Ishikawa (cell line): ENCODE data around the gene WDR70.

Source experiments
- CEBPB ChIP-seq: IDR thresholded peaks from 2 replicates; pipeline ENCODE4 v1.6.1; 2012
- CREB1 ChIP-seq: IDR thresholded peaks from 2 replicates; pipeline ENCODE4 v1.6.1; 2012; ENCODE audit warnings: low read depth
- EGR1 ChIP-seq: IDR thresholded peaks from 2 replicates; pipeline ENCODE4 v1.6.1; 2012
- EP300 ChIP-seq: IDR thresholded peaks from 2 replicates; pipeline ENCODE4 v1.6.1; 2012; ENCODE audit warnings: borderline replicate concordance
- FOXM1 ChIP-seq: IDR thresholded peaks from 2 replicates; pipeline ENCODE4 v1.6.1; 2012; ENCODE audit warnings: low read depth, borderline replicate concordance
- MAX ChIP-seq: IDR thresholded peaks from 2 replicates; pipeline ENCODE4 v1.6.1; 2012
- NFIC ChIP-seq: IDR thresholded peaks from 2 replicates; pipeline ENCODE4 v1.6.1; 2012
- RAD21 ChIP-seq: IDR thresholded peaks from 2 replicates; pipeline ENCODE4 v1.6.1; 2012; ENCODE audit warnings: low read depth
- REST ChIP-seq: IDR thresholded peaks from 2 replicates; pipeline ENCODE4 v1.6.1; 2012; ENCODE audit warnings: low read depth, mild to moderate bottlenecking
- TAF1 ChIP-seq: IDR thresholded peaks from 2 replicates; pipeline ENCODE4 v1.6.1; 2012; ENCODE audit warnings: low read depth, mild to moderate bottlenecking
- TCF12 ChIP-seq: IDR thresholded peaks from 2 replicates; pipeline ENCODE4 v1.6.1; 2012; ENCODE audit warnings: low read depth
- TEAD4 ChIP-seq: IDR thresholded peaks from 2 replicates; pipeline ENCODE4 v1.6.1; 2012
- YY1 ChIP-seq: IDR thresholded peaks from 2 replicates; pipeline ENCODE4 v1.6.1; 2012; ENCODE audit warnings: low read depth
- ZBTB7A ChIP-seq: IDR thresholded peaks from 2 replicates; pipeline ENCODE4 v1.6.1; 2012; ENCODE audit warnings: low read depth
- TF ChIP-seq, protein P1 (sequence below): IDR thresholded peaks from 2 replicates; pipeline ENCODE4 v1.6.1; 2012

Gene WDR70

DNA sequence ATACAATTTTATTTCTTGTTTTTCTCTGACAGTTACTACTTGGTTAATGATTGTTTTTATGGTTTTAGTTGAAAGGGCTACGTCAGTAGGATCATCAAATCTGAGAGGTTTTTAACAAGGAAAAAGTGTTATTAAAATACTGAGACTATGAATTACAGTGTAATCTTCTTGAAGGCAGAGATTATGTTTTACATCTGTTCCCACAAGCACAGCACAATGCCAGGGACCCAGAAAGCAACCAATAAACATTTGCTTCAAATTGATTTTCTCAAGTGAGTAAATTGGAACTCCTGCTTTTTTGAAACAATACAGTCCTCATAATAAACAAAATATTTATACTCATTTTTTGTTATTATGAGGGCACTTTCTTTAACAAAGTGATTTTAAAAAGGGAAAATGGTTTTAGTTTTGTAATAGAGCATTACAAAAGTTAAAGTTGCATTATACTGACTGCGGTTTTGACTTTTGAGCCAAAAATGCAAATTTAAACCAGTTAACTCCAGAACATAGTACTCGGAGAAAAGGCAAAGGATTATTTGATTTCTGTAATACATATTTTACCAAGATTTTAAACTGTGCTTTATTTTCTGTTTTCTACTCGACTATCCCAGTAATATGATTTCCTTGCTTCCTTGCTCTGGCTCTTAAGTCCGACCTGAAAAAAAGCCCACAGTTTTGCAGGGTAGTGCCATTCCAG, 283.8 kb downstream of the WDR70 start:
- TF ChIP-seq ZBTB7A: no peak
- no peak for TF ChIP-seq NFIC
- no peak for TF ChIP-seq REST
- no peak for TF ChIP-seq CREB1
- TF ChIP-seq EP300: no peak
- no peak for TF ChIP-seq RAD21
- no peak for TF ChIP-seq TEAD4
- no peak for TF ChIP-seq TCF12

GRCh38 chr5:37663538-37663937, 284.4 kb downstream of the WDR70 start:
- TF ChIP-seq MAX (no peak), TEAD4 (no peak), EP300 (no peak), CEBPB (no peak), REST (no peak), CREB1 (no peak), RAD21 (no peak), TAF1 (no peak), TCF12 (no peak), FOXM1 (no peak)

DNA sequence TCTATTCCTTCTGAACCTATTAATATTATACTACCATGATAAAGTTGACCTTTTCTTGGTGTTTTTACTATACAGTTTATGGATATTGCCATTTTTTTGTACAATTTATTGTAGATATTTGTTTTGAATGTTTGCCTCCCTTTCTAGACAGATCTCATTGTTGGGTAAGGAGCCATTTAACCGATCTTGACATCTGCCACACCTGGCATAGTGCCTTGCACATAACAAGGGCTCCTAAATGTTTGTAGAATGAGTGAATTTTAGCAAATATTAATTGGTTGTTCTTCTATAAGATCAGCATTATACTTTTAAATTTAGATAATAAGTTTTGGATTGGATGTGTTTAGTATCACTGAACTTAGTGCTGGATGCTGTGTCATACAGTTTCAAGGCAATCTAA, 285.4 kb downstream of the WDR70 start:
- TF ChIP-seq REST (no peak), EP300 (no peak), ZBTB7A (no peak), RAD21 (no peak), NFIC (no peak), MAX (no peak), TAF1 (no peak), EGR1 (no peak), YY1 (no peak), TCF12 (no peak), CEBPB (no peak), FOXM1 (no peak)
- TF ChIP-seq, protein P1, sequence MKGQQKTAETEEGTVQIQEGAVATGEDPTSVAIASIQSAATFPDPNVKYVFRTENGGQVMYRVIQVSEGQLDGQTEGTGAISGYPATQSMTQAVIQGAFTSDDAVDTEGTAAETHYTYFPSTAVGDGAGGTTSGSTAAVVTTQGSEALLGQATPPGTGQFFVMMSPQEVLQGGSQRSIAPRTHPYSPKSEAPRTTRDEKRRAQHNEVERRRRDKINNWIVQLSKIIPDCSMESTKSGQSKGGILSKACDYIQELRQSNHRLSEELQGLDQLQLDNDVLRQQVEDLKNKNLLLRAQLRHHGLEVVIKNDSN: no peak

- TF ChIP-seq FOXM1 (no peak), TCF12 (no peak), CREB1 (no peak), NFIC (no peak), YY1 (no peak), TEAD4 (no peak), EGR1 (no peak), REST (no peak), TAF1 (no peak), ZBTB7A (no peak)
- TF ChIP-seq, protein P1: no peak
Measured at GRCh38 chr5:37665272-37665671, 286.2 kb downstream of the WDR70 start.
